ENCODE measurements around the gene SRRD.

The SRRD gene

DNA sequence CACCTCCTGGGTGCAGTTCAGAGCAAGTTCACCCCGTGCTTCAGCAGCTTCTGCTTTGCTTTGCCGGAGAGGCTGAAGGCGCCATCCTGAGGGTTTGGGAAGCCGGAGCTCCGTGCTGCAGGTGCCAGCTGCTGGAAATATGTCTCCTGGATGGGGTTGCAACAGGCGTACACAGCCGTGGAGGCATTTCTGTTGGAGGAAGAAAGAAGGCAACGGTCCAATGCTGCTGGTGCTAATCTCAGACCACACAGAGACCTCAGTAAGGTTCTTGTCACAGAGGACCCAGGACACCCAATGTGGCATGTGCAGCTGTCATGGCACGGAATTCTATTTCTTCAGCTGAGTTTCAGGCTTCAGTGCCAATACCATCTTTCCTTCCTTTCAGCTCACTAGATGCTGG, 30.5 kb upstream of the SRRD start:
- H3K4me3 ChIP-seq (ENCODE audit: low read depth, low read length), result no peak overlapping the region

DNA sequence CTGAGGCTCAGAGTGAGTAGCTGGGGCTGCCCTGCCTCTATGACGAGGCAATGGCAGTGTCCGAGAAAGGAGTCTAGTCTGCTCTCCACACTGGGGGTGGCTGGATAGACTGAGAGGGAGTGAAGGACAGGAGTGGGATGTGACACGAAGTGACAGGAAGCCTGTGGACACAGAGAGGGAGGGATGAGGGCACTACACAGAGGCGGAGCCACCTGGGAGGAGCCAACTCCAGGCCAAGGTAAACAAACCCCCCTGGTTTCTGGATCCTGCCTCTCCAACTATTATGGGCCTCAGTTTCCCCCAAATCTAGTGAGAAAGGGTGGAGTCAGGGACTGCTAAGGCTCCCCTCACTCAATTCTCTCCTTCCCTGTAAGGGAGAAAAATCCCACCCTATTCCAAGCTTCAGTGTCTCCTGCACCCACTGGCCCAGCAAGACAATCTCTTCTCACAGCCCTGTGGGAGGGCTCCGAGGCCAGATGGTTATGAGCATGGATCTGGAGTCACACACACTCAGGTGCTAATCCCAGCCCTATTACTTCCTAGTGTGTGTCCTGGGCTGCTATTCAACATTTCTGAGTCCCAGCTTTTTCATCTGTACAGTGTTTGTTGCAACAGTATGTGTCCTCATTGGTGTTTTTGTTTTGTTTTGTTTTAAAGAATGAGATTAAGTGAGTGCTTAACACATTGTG, 29.7 kb upstream of the SRRD start:
- no peak overlapping the region for H3K4me3 ChIP-seq (ENCODE audit: low read depth, low read length)

DNA sequence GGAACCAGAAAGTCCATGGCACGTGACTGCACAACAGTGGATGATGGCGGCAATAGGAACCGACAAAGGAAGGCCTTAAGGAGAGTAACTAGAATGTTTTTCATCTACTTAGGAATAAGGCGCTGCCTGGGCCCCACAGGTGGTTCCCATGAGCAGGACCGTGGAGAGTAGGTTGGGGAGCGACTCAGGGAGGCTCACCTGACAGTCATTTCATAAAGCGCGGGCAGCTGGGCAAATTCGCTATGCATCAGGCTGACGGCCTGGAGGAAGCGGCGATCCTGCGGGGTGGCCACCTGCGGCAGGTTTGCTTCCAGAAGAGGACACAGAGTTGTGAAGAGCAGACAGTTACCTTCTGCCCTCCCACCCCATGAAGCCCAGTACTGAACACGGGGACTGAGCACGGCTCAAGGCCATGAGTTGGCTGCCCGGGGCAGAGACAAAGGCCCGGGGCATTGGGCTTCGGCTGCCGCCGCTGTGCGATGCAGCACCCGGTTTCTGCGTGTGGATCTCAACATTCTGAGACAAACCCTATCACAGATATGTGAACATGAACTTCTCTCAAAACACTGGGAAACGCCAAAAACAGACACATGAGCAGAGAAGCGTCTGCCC, 25.9 kb upstream of the SRRD start:
- no peak overlapping the region for H3K4me3 ChIP-seq (ENCODE audit: low read depth, low read length)

DNA sequence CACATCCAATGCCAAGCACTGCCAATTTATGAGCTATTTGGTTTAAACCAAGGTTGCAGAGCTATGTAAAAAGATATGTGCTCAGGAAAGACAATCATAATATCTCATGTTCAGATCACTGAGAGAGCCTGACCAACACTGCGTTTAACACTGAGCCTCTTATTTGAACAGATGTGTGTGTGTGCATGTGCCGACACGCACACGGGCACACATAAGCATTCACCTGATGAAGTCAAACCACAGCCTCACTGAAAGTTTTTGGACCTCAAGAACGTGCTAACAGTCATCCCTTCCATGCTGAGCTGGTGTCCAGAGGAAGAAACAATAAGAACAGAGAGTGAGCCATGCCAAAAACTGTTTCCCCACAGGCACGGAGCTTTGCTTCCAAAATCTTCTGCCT, 23.5 kb upstream of the SRRD start:
- H3K4me3 ChIP-seq (ENCODE audit: low read depth, low read length), result no peak overlapping the region

GRCh38 chr22:26461188-26461810, 22.4 kb upstream of the SRRD start:
- H3K4me3 ChIP-seq (ENCODE audit: low read depth, low read length), result no peak overlapping the region

GRCh38 chr22:26462051-26462450, 21.6 kb upstream of the SRRD start:
- no peak overlapping the region for H3K4me3 ChIP-seq (ENCODE audit: low read depth, low read length)

- no peak overlapping the region for H3K4me3 ChIP-seq (ENCODE audit: low read depth, low read length)
Observed at GRCh38 chr22:26462641-26463040, 21.0 kb upstream of the SRRD start.

DNA sequence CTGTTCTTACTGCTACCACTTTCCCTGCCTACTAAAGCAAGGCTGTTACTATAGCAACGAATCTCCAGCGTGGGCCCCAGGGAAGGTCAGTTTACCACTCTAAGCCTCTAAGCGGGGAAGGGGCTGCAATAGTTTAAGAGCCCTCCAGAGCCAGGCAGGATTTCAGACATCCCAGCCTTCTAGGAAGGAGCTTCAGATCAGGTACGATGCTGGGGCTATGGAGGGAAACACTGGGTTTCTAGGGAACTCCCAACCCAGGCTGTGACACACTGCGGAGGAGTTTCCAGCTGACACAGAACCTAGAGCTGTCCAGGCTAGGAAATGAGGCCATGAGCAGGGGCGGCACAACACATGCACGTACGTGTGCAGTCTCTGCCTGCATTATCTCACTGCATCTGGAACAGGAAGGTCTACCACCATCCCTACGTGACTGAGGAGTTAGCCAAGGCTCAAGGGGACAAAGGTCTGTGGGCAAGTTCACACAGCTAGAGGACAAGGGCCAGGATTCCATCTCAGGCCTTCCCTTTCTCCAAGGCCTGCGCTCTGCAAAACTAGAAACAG, 20.5 kb upstream of the SRRD start:
- no peak overlapping the region for H3K4me3 ChIP-seq (ENCODE audit: low read depth, low read length)

- H3K4me3 ChIP-seq (ENCODE audit: low read depth, low read length), result no peak overlapping the region
Observed at GRCh38 chr22:26463688-26464087, 20.0 kb upstream of the SRRD start.

DNA sequence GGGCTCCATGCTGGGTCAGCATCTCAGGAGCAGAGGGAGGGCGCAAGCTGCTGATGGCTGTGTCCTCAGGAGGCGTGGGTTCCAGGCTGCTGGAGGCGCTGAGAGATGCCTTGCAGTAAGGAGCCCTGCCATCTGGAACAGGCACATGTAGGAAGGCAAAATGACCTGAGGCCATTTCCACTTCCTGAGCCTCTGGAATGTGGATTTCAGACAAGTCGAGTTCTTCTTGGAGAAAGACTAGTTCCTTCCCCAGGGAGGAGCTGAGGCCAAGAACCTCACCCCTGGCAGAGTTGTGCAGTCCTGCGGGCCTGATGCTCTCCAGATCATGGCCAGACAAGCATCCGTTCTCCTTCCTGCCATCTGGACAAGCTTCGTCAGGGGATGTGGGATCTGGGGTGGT, 19.4 kb upstream of the SRRD start:
- no peak overlapping the region for H3K4me3 ChIP-seq (ENCODE audit: low read depth, low read length)

- H3K4me3 ChIP-seq (ENCODE audit: low read depth, low read length), result no peak overlapping the region
Observed at GRCh38 chr22:26466196-26466595, 17.5 kb upstream of the SRRD start.

DNA sequence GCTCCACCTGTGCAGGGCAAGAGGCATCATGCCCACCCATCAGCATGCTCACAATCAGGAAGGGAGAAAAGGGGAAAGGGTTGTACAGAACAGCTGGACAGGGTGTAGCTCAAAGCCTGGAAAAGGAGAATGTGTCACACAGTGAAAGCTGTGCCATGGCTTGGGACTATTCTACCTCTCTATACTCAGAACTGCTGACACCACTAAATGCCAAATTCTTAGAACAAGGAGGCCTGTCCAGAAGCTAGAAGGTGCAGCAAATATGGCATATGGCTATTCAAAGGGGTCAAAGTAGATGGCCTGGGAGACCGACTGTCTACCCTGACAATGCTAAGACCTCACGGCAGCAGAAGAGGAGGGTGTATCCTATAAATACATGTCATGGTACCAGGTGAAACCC, 12.9 kb upstream of the SRRD start:
- no peak overlapping the region for H3K4me3 ChIP-seq (ENCODE audit: low read depth, low read length)

DNA sequence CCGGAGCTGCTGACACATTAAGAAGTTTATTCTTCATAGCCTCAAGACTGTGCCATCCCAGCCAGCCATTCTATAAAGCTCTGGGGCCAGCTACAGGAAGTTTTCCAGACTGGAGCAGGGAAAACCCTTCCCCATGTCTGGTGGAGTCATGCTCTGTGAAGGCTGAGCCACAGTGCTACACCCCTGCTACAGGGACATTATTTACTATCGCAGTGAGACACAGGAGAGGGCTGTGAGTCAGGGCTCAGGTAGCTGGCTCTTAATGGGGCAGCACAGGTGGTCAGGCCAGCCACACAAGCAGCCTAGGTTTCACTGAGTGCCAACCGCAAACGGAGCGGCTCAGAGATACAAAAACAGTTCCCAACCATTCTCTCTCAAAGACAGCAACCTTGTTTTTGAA, 12.2 kb upstream of the SRRD start:
- no peak overlapping the region for H3K4me3 ChIP-seq (ENCODE audit: low read depth, low read length)

DNA sequence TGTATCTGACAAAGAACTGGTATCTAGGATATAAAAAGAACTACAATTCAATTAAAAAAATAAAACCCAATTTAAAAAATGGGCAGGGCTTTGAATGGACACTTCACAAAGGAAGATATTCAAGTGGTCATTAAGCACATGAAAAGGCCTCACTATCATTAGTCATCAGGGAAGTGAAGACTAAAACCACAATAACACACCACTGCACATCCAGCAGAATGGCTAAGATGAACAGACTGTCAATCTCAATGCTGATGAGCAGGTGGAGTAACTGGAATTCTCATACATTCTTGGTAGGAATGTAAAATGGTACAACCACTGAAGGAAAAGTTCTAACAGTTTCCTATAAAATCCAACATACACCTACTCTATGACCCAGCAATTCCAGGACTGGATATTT, 9.0 kb upstream of the SRRD start:
- H3K4me3 ChIP-seq (ENCODE audit: low read depth, low read length), result no peak overlapping the region

- H3K4me3 ChIP-seq (ENCODE audit: low read depth, low read length), result no peak overlapping the region
Observed at GRCh38 chr22:26476705-26477340, 6.9 kb upstream of the SRRD start.

DNA sequence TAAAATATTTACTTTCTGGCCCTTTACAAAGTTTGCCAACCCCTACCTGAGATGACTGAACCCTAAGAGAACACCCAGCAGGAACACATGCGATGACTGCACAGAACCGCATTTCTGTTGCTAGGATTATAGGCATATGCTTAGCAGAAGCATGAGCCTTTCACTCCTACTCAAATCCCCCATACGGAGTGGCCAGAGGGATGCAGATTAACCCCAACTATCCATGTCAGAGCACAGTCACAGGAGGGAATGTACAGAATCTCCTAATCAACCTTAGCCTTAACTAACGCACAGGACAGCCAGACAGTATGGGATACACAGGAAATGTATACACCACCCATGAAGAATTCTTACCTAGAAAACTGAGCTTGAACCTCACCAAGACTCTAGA, 6.3 kb upstream of the SRRD start:
- no peak overlapping the region for H3K4me3 ChIP-seq (ENCODE audit: low read depth, low read length)

- no peak overlapping the region for H3K4me3 ChIP-seq (ENCODE audit: low read depth, low read length)
Observed at GRCh38 chr22:26479043-26479791, 4.5 kb upstream of the SRRD start.

DNA sequence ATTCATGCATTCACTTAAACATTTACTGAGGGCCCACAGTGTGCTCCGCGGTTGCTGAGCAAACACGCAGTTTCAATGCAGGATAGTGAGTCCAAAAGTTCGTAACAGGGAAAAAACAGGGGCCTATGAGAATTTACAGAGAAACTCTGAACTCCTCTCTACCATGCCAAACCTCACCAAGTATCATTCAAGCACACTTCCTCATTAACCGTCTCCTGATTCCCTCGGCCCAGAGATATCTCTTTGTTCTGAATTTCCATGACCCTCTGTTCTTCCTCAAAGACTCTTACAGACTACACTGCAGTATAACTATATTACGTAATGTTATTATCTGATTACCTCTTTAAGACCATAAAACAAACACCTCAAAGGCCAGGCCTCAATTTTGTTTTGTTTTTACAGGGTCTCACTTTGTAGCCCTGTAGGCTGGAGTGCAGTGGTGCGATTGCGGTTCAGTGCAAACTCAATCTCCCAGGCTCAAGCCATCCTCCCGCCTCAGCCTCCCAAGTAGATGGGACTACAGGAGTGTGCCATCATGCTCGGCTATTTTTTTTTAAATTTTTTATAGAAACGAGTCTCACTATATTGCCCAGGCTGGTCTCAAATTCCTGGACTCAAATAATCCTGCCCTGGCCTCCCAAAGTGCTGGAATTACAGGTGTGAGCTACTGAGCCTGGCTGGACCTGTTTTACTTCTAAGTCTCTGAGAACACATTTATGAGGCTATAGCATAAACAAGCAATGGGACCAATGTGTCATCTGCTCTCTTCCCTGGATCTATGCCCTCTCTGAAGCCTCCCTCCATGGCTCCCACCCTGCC, 3.7 kb upstream of the SRRD start:
- no peak overlapping the region for H3K4me3 ChIP-seq (ENCODE audit: low read depth, low read length)

DNA sequence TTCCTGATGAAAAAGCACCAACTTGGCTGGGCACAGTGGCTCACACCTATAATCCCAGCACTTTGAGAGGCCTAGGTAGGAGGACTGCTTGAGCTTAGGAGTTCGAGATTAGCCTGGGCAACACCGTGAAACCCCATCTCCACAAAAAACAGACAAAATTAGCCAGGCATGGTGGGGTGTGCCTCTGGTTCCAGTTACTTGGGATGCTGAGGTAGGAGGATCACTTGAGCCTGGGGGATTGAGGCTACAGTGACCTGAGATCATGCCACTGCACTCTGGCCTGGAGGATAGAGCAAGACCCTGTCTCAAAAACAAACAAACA, 3.1 kb upstream of the SRRD start:
- no peak overlapping the region for H3K4me3 ChIP-seq (ENCODE audit: low read depth, low read length)

DNA sequence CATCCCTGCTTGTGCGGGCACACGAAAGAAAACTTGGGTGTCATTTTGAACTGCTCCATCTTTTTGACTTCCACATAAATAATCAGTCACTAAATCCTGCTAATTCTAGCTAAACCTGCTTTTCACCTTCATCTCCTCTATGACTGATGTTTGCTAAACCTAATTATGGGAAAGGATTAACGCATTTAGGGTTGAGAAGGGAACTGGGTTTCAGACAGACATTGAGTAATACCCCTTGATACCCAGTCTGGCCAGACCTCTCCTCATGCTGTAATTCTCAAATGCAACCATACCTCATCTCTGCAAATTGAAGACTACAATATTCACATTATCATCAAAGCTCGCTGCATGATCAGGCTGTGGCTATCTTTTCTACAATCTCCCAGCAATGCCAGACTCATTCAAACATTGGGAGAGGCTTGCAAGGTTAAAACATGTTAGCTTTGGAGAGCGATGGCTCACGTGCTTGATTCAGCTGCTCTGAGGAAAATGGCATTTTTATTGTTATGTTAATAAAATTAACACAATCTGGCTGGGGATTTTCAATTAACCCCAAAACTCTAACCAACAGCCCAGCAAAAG, 2.5 kb upstream of the SRRD start:
- no peak overlapping the region for H3K4me3 ChIP-seq (ENCODE audit: low read depth, low read length)

Measured in iPS-11a (cell line).